ENCODE results near the gene SYNDIG1L.

Gene SYNDIG1L

GRCh38 chr14:74402401-74403251, 23.4 kb downstream of the SYNDIG1L start:
- Histone ChIP-seq H3K4me3 (ENCODE audit: severe bottlenecking) (no peak overlapping the region), H3K36me3 (ENCODE audit: low read depth) (no peaks in the 10 kb centered on the region), H3K27ac (ENCODE audit: poor library complexity, severe bottlenecking) (no peak overlapping the region), H3K4me1 (ENCODE audit: insufficient read depth, poor library complexity, severe bottlenecking) (no peaks in the 10 kb centered on the region), H3K27me3 (ENCODE audit: insufficient read depth, poor library complexity, severe bottlenecking) (peaks cover 7% of the 10 kb centered on the region), H3K9me3 (ENCODE audit: severe bottlenecking) (no peaks in the 10 kb centered on the region)
- TF ChIP-seq, protein P1, sequence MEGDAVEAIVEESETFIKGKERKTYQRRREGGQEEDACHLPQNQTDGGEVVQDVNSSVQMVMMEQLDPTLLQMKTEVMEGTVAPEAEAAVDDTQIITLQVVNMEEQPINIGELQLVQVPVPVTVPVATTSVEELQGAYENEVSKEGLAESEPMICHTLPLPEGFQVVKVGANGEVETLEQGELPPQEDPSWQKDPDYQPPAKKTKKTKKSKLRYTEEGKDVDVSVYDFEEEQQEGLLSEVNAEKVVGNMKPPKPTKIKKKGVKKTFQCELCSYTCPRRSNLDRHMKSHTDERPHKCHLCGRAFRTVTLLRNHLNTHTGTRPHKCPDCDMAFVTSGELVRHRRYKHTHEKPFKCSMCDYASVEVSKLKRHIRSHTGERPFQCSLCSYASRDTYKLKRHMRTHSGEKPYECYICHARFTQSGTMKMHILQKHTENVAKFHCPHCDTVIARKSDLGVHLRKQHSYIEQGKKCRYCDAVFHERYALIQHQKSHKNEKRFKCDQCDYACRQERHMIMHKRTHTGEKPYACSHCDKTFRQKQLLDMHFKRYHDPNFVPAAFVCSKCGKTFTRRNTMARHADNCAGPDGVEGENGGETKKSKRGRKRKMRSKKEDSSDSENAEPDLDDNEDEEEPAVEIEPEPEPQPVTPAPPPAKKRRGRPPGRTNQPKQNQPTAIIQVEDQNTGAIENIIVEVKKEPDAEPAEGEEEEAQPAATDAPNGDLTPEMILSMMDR (IDR thresholded peaks at IDR 0.05; ENCODE audit: poor library complexity, severe bottlenecking): no peak
- DNase-seq (ENCODE audit: low spot score): peak; percentile 54
- no peak for ATAC-seq (ENCODE audit: low read depth)

GRCh38 chr14:74401504-74402241, 24.3 kb downstream of the SYNDIG1L start:
- no peaks in the 10 kb centered on the region for H3K4me1 ChIP-seq (ENCODE audit: insufficient read depth, poor library complexity, severe bottlenecking)
- no peaks in the 10 kb centered on the region for H3K36me3 ChIP-seq (ENCODE audit: low read depth)
- no peak overlapping the region for H3K4me3 ChIP-seq (ENCODE audit: severe bottlenecking)
- ATAC-seq (ENCODE audit: low read depth) (peak; percentile 22; the same call in 1 of the 3 replicates), DNase-seq (ENCODE audit: low spot score) (peak; percentile 68)
- no peak overlapping the region for H3K27ac ChIP-seq (ENCODE audit: poor library complexity, severe bottlenecking)
- TF ChIP-seq, protein P1 (IDR thresholded peaks at IDR 0.05; ENCODE audit: poor library complexity, severe bottlenecking): no peak
- no peaks in the 10 kb centered on the region for H3K9me3 ChIP-seq (ENCODE audit: severe bottlenecking)
- peaks cover 7% of the 10 kb centered on the region for H3K27me3 ChIP-seq (ENCODE audit: insufficient read depth, poor library complexity, severe bottlenecking)

- Histone ChIP-seq H3K4me3 (ENCODE audit: severe bottlenecking) (no peak overlapping the region), H3K4me1 (ENCODE audit: insufficient read depth, poor library complexity, severe bottlenecking) (no peaks in the 10 kb centered on the region), H3K36me3 (ENCODE audit: low read depth) (no peaks in the 10 kb centered on the region), H3K27me3 (ENCODE audit: insufficient read depth, poor library complexity, severe bottlenecking) (peaks cover 7% of the 10 kb centered on the region), H3K9me3 (ENCODE audit: severe bottlenecking) (no peaks in the 10 kb centered on the region), H3K27ac (ENCODE audit: poor library complexity, severe bottlenecking) (no peak overlapping the region)
- TF ChIP-seq, protein P1 (IDR thresholded peaks at IDR 0.05; ENCODE audit: poor library complexity, severe bottlenecking): no peak
- DNase-seq (ENCODE audit: low spot score): no peak
- no peak for ATAC-seq (ENCODE audit: low read depth)
These were observed 25.0 kb downstream of the SYNDIG1L start for GRCh38 chr14:74400919-74401503.

DNA sequence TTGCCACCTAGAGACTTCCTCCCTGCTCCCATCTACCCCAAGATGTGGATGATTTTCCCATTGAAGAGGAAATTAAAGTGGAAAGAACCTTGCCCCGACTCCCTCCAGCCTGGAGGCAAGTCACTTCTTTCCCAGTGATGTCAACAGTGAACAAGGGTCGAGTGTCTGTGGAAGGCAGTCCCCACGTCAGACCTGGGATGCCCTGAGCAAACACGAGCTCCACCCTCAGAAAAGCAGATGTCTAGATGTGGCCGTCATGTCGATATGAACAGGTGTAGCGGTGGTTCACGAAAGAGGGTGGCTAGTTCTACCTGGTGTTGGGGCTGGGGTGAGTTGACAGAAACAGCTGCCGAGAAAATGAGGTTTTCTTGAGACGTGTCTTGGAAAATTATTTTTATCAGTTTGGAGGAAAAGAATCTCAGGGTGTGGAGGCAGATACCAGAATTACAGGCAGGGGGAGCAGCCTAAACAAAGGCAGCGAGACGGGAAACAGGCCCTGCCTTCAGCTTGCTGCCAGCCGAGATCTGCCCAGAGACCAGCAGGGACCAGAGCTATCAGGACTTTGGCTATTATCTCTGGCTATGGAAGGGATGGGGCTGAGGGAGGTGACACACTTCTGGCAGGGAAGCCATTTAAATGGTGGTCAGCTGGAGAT, 25.9 kb downstream of the SYNDIG1L start:
- H3K4me3 ChIP-seq (ENCODE audit: severe bottlenecking): no peak overlapping the region
- no peak overlapping the region for H3K27ac ChIP-seq (ENCODE audit: poor library complexity, severe bottlenecking)
- H3K27me3 ChIP-seq (ENCODE audit: insufficient read depth, poor library complexity, severe bottlenecking): peaks cover 7% of the 10 kb centered on the region
- H3K4me1 ChIP-seq (ENCODE audit: insufficient read depth, poor library complexity, severe bottlenecking): no peaks in the 10 kb centered on the region
- peak; percentile 45; the same call in 2 of the 3 replicates for ATAC-seq (ENCODE audit: low read depth)
- peak; percentile 42 for DNase-seq (ENCODE audit: low spot score)
- no peaks in the 10 kb centered on the region for H3K36me3 ChIP-seq (ENCODE audit: low read depth)
- TF ChIP-seq, protein P1 (IDR thresholded peaks at IDR 0.05; ENCODE audit: poor library complexity, severe bottlenecking): no peak
- no peaks in the 10 kb centered on the region for H3K9me3 ChIP-seq (ENCODE audit: severe bottlenecking)

Data from RWPE2 (cell line).